ENCODE results near the gene SLC4A7. TPM values are rescaled to one million over a fixed set of nuclear protein-coding genes. Genes with fewer than 3 reads are reported as not detected.

The SLC4A7 gene
- polyA plus RNA-seq, 1 donor (not counting 4 experiments of a cell fraction or from before 2014, with no cell fraction given), result 28.5 TPM

GRCh38 chr3:27503526-27503925, 19.3 kb upstream of the SLC4A7 start:
- H3K27ac ChIP-seq (ENCODE audit: control insufficient read depth, insufficient read depth, low read length), result no peak overlapping the region
- dilution Hi-C loops (cut with MboI; ENCODE audit: extremely low pct_ligation_motif_present, low sequenced_read_pairs), result no loop called here
- H3K79me2 ChIP-seq (ENCODE audit: control insufficient read depth, insufficient read depth, low read length), result no peaks in the 10 kb centered on the region
- no peak overlapping the region for H3K4me3 ChIP-seq (ENCODE audit: control insufficient read depth in 2 of 3, extremely low read depth in 1 of 3, insufficient read depth in 2 of 3, low read depth in 1 of 3, low read length in 3 of 3)
- DNase-seq (ENCODE audit: low read depth, low spot score), result no peak
- H3K36me3 ChIP-seq (ENCODE audit: control insufficient read depth in 2 of 2, extremely low read depth in 1 of 2, insufficient read depth in 2 of 2, low read length in 2 of 2), result no peaks in the 10 kb centered on the region
- H2AFZ ChIP-seq (ENCODE audit: control insufficient read depth, low read length), result no peak overlapping the region
- no peaks in the 10 kb centered on the region for H3K9me1 ChIP-seq (ENCODE audit: control insufficient read depth, extremely low read depth, insufficient read depth, low read length)
- no peak overlapping the region for H3K9ac ChIP-seq (ENCODE audit: control insufficient read depth, extremely low read depth, insufficient read depth, low read length)
- H3K27me3 ChIP-seq (ENCODE audit: control insufficient read depth, extremely low read depth, insufficient read depth, low read length), result no peaks in the 10 kb centered on the region
- no peaks in the 10 kb centered on the region for H4K20me1 ChIP-seq (ENCODE audit: control insufficient read depth, extremely low read depth, insufficient read depth, low read length)
- H3K4me1 ChIP-seq (ENCODE audit: control insufficient read depth, extremely low read depth, insufficient read depth, low read length), result peaks cover 18% of the 10 kb centered on the region
- H3K9me3 ChIP-seq (ENCODE audit: control insufficient read depth, low read depth, low read length), result no peaks in the 10 kb centered on the region
- TF ChIP-seq CTCF (optimal IDR thresholded peaks at IDR 0.05 in 1 of 3, IDR thresholded peaks at IDR 0.05 in 1 of 3, conservative IDR thresholded peaks at IDR 0.05 in 1 of 3; ENCODE audit: extremely low read depth in 1 of 3, insufficient read depth in 2 of 3, low read length in 3 of 3), result no peak
- TF ChIP-seq EZH2 (IDR thresholded peaks at IDR 0.05; ENCODE audit: low read length), result no peak
- FAIRE-seq, result no peak
- no peak overlapping the region for H3K4me2 ChIP-seq (ENCODE audit: control insufficient read depth, extremely low read depth, insufficient read depth, low read depth, low read length)

GRCh38 chr3:27501759-27502158, 17.6 kb upstream of the SLC4A7 start:
- no peak for DNase-seq (ENCODE audit: low read depth, low spot score)
- dilution Hi-C loops (cut with MboI; ENCODE audit: extremely low pct_ligation_motif_present, low sequenced_read_pairs), result no loop called here
- Histone ChIP-seq H3K27me3 (ENCODE audit: control insufficient read depth, extremely low read depth, insufficient read depth, low read length) (no peaks in the 10 kb centered on the region), H3K4me2 (ENCODE audit: control insufficient read depth, extremely low read depth, insufficient read depth, low read depth, low read length) (no peak overlapping the region), H3K9ac (ENCODE audit: control insufficient read depth, extremely low read depth, insufficient read depth, low read length) (no peak overlapping the region), H3K4me1 (ENCODE audit: control insufficient read depth, extremely low read depth, insufficient read depth, low read length) (peaks cover 4% of the 10 kb centered on the region), H3K27ac (ENCODE audit: control insufficient read depth, insufficient read depth, low read length) (no peak overlapping the region), H3K9me3 (ENCODE audit: control insufficient read depth, low read depth, low read length) (no peaks in the 10 kb centered on the region), H4K20me1 (ENCODE audit: control insufficient read depth, extremely low read depth, insufficient read depth, low read length) (no peaks in the 10 kb centered on the region), H3K79me2 (ENCODE audit: control insufficient read depth, insufficient read depth, low read length) (no peaks in the 10 kb centered on the region), H3K36me3 (ENCODE audit: control insufficient read depth in 2 of 2, extremely low read depth in 1 of 2, insufficient read depth in 2 of 2, low read length in 2 of 2) (no peaks in the 10 kb centered on the region), H3K4me3 (ENCODE audit: control insufficient read depth in 2 of 3, extremely low read depth in 1 of 3, insufficient read depth in 2 of 3, low read depth in 1 of 3, low read length in 3 of 3) (no peak overlapping the region), H2AFZ (ENCODE audit: control insufficient read depth, low read length) (no peak overlapping the region), H3K9me1 (ENCODE audit: control insufficient read depth, extremely low read depth, insufficient read depth, low read length) (no peaks in the 10 kb centered on the region)
- FAIRE-seq, result no peak
- TF ChIP-seq CTCF (optimal IDR thresholded peaks at IDR 0.05 in 1 of 3, IDR thresholded peaks at IDR 0.05 in 1 of 3, conservative IDR thresholded peaks at IDR 0.05 in 1 of 3; ENCODE audit: extremely low read depth in 1 of 3, insufficient read depth in 2 of 3, low read length in 3 of 3) (no peak), EZH2 (IDR thresholded peaks at IDR 0.05; ENCODE audit: low read length) (no peak)

Measured in keratinocyte (primary cell).